OCI-LY3 (cell line): Measurements from ENCODE around the gene DBI.

Experiments used
- H2AFZ ChIP-seq: fragments of 200-600, 300-600 bp; shearing (Covaris generic); 2 replicates; pipeline ENCODE4 v1.6.0; 2014; ENCODE audit warnings: antibody characterized with exemption, low read depth, low read length
- H3K27ac ChIP-seq: fragments of 200-600, 300-600 bp; sonication (generic); 2 replicates; pipeline ENCODE4 v1.5.1; 2014; ENCODE audit warnings: mild to moderate bottlenecking, low read length, moderate library complexity, mixed read lengths
- H3K27me3 ChIP-seq: fragments of 200-600, 300-600 bp; sonication (generic); 2 replicates; pipeline ENCODE4 v1.6.1; 2014; ENCODE audit warnings: low read depth, low read length, mixed read lengths
- H3K36me3 ChIP-seq: fragments of 200-600, 300-600 bp; sonication (generic); replicated peaks from 2 replicates; pipeline ENCODE3; 2014; ENCODE audit warnings: low read depth, low read length, mixed read lengths
- H3K4me1 ChIP-seq: fragments of 300-600, 200-600 bp; sonication (generic); 2 replicates; pipeline ENCODE4 v1.6.1; 2014; ENCODE audit warnings: low read length, mixed read lengths
- H3K4me2 ChIP-seq: fragments of 200-600, 300-600 bp; sonication (generic); 2 replicates; pipeline ENCODE4 v1.6.1; 2014; ENCODE audit warnings: low read length, mixed read lengths
- H3K4me3 ChIP-seq: fragments of 300-600, 200-600 bp; sonication (generic); 2 replicates; pipeline ENCODE4 v1.5.1; 2014; ENCODE audit warnings: antibody characterized with exemption, mild to moderate bottlenecking, low read length, moderate library complexity
- H3K79me2 ChIP-seq: fragments of 300-600, 200-600 bp; shearing (Covaris generic); 2 replicates; pipeline ENCODE4 v1.6.1; 2014; ENCODE audit warnings: mild to moderate bottlenecking, low read length, mixed read lengths
- H3K9ac ChIP-seq: fragments of 300-600, 200-600 bp; shearing (Covaris generic); 2 replicates; pipeline ENCODE4 v1.6.0; 2014; ENCODE audit warnings: mild to moderate bottlenecking, low read length, moderate library complexity
- H3K9me3 ChIP-seq: fragments of 200-600, 300-600 bp; shearing (Covaris generic); 2 replicates; pipeline ENCODE4 v1.6.1; 2014; ENCODE audit warnings: low read length, mixed read lengths; ENCODE audit not compliant: insufficient read depth
- H4K20me1 ChIP-seq: fragments of 200-600, 300-600 bp; sonication (generic); 2 replicates; pipeline ENCODE4 v1.6.1; 2016; ENCODE audit warnings: low read length, mixed read lengths; ENCODE audit not compliant: insufficient read depth
- EZH2phosphoT487 ChIP-seq: fragments of 200-600 bp; shearing (Covaris generic); IDR thresholded peaks from 2 replicates; pipeline ENCODE4 v1.6.1; 2018; ENCODE audit warnings: antibody characterized with exemption, mixed run types, low read depth
- TF ChIP-seq, protein P1 (sequence below): fragments of 200-600, 300-600 bp; sonication (generic); IDR thresholded peaks from 2 replicates; pipeline ENCODE4 v1.5.1; 2014; ENCODE audit warnings: antibody characterized with exemption, low read length, low read depth

Gene DBI

DNA sequence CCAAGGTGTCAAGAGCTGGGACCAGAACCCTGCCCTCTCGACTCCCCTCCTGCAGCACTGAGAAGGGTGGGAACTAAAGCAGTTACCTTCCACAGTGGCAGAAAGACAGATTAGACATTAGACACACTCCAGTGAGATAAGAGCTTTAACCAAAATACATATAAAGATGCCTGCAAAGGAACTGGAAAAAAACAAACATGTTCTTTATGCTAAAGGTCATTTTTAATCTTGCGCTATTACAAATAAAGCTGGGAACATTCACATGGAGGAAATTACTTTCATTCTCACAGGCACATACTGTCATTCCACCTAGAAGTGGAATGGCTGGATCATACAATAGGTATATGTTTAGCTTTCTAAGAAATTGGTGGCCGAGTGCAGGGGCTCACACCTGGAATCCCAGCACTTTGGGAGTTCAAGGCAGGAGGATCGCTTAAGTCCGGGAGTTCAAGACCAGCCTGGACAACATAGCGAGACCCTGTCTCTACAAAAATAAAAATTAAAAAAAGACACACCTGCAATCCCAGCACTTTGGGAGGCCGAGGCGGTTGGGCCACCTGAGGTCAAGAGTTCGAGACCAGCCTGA is 42.0 kb upstream of the DBI start:
- H3K4me3 ChIP-seq: no peak overlapping the region
- TF ChIP-seq, protein P1, sequence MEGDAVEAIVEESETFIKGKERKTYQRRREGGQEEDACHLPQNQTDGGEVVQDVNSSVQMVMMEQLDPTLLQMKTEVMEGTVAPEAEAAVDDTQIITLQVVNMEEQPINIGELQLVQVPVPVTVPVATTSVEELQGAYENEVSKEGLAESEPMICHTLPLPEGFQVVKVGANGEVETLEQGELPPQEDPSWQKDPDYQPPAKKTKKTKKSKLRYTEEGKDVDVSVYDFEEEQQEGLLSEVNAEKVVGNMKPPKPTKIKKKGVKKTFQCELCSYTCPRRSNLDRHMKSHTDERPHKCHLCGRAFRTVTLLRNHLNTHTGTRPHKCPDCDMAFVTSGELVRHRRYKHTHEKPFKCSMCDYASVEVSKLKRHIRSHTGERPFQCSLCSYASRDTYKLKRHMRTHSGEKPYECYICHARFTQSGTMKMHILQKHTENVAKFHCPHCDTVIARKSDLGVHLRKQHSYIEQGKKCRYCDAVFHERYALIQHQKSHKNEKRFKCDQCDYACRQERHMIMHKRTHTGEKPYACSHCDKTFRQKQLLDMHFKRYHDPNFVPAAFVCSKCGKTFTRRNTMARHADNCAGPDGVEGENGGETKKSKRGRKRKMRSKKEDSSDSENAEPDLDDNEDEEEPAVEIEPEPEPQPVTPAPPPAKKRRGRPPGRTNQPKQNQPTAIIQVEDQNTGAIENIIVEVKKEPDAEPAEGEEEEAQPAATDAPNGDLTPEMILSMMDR: no peak
- TF ChIP-seq EZH2phosphoT487: no peak
- no peaks in the 10 kb centered on the region for H3K79me2 ChIP-seq

DNA sequence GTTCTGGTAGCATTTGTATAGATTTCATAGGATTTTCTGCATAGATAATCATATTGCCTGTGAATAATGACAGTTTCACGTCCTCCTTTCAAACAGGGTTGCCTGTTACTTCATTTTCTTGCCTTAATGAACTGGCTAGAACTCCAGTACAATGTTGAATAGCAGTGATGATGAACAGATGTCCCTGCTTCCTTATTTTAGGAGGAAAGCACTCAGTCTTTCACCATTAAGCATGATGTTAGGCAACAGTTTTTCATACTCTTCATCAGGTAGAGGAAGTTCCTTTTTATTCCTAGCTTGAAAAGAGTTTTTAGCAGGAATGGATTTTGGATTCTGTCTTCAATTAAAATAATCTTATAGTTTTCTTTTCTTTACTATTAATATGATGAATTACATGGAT is 39.8 kb upstream of the DBI start:
- Histone ChIP-seq H3K9me3 (no peaks in the 10 kb centered on the region), H3K4me3 (no peak overlapping the region), H4K20me1 (no peaks in the 10 kb centered on the region), H2AFZ (no peak overlapping the region), H3K9ac (no peak overlapping the region), H3K79me2 (no peaks in the 10 kb centered on the region), H3K27me3 (no peaks in the 10 kb centered on the region), H3K4me2 (no peak overlapping the region), H3K36me3 (no peaks in the 10 kb centered on the region), H3K27ac (no peak overlapping the region), H3K4me1 (no peaks in the 10 kb centered on the region)
- no peak for TF ChIP-seq EZH2phosphoT487
- TF ChIP-seq, protein P1: no peak

More for the DNA sequence above, 42.0 kb upstream of the DBI start:
- Histone ChIP-seq H3K4me2 (no peak overlapping the region), H3K4me1 (no peaks in the 10 kb centered on the region), H3K27me3 (no peaks in the 10 kb centered on the region), H3K9me3 (no peaks in the 10 kb centered on the region), H3K36me3 (no peaks in the 10 kb centered on the region), H3K27ac (no peak overlapping the region), H2AFZ (no peak overlapping the region), H3K9ac (no peak overlapping the region), H4K20me1 (no peaks in the 10 kb centered on the region)

DNA sequence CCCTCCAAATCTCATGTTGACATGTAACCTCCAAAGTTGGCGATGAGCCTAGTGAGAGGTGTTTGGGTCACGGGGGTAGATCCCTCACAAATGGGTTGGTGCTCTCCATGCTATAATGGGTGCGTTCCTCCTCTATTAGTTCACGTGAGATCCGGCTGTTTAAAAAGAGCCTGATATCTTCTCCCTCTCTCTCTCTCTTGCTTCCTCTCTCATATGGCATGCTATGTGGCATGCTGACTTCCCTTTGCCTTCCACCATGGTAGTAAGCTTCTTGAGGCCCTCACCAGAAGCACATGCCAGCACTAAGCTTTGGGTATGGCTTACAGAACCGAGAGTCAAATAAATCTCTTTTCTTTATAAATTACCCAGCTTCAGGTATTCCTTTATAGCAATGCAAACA is 39.3 kb upstream of the DBI start:
- no peak overlapping the region for H3K9ac ChIP-seq
- H3K9me3 ChIP-seq: no peaks in the 10 kb centered on the region
- no peak overlapping the region for H3K4me2 ChIP-seq
- no peaks in the 10 kb centered on the region for H3K79me2 ChIP-seq
- H3K36me3 ChIP-seq: no peaks in the 10 kb centered on the region
- no peaks in the 10 kb centered on the region for H4K20me1 ChIP-seq
- no peaks in the 10 kb centered on the region for H3K27me3 ChIP-seq
- TF ChIP-seq EZH2phosphoT487: no peak
- TF ChIP-seq, protein P1: no peak
- H3K4me3 ChIP-seq: no peak overlapping the region
- no peak overlapping the region for H3K27ac ChIP-seq
- H3K4me1 ChIP-seq: no peaks in the 10 kb centered on the region
- H2AFZ ChIP-seq: no peak overlapping the region

DNA sequence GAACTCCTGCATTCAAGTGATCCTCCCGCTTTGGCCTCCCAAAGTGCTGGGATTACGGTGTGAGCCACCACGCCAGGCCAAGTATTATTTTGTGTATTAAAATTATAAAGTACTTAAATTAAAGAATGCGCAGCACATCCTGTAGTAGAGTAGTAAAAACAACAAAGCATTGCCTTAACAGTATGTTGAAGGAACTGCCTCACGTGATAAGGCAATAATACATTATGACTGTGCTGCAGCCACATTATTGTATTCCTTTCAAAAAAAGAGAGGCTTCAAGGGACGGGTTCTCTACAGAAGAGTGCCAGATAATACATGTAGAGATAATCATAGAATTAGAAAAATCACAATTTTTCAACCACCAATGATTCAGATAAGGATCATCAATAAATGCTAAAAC is 33.8 kb upstream of the DBI start:
- H3K9ac ChIP-seq: no peak overlapping the region
- no peaks in the 10 kb centered on the region for H3K79me2 ChIP-seq
- H3K36me3 ChIP-seq: no peaks in the 10 kb centered on the region
- H2AFZ ChIP-seq: no peak overlapping the region
- no peak overlapping the region for H3K27ac ChIP-seq
- H3K4me3 ChIP-seq: no peak overlapping the region
- TF ChIP-seq, protein P1: no peak
- TF ChIP-seq EZH2phosphoT487: no peak
- no peaks in the 10 kb centered on the region for H4K20me1 ChIP-seq
- no peaks in the 10 kb centered on the region for H3K9me3 ChIP-seq
- H3K27me3 ChIP-seq: no peaks in the 10 kb centered on the region
- H3K4me1 ChIP-seq: no peaks in the 10 kb centered on the region
- H3K4me2 ChIP-seq: no peak overlapping the region
